ENCODE results near the gene NUBPL. TPM values are rescaled to one million over a fixed set of nuclear protein-coding genes. Genes with fewer than 3 reads are reported as not detected.
"Not testable (repeated sequence)": the region's sequence is repeated elsewhere in the genome, so short reads cannot be mapped to it uniquely, and the experiment has no call there.

The NUBPL gene
- total RNA-seq, 1 experiment from 2014 or later: 50.2 TPM

- H2AFZ ChIP-seq (ENCODE audit: low read length); H3K36me3 ChIP-seq (ENCODE audit: insufficient read depth, low read length); DNase-seq; H3K9ac ChIP-seq (ENCODE audit: low read length); H3K9me2 ChIP-seq (replicated peaks; ENCODE audit: insufficient read depth, low read length); H4K20me1 ChIP-seq (ENCODE audit: insufficient read depth, low read depth, low read length); H3K79me2 ChIP-seq (ENCODE audit: low read length); H3K4me3 ChIP-seq (ENCODE audit: low read length); H3K27me3 ChIP-seq (ENCODE audit: low read length); H3K9me3 ChIP-seq (ENCODE audit: low read length); H3K27ac ChIP-seq (ENCODE audit: low read length); H3K4me2 ChIP-seq (ENCODE audit: low read depth, low read length, poor library complexity, severe bottlenecking): not testable (repeated sequence)
- peaks cover 11% of the 10 kb centered on the region for H3K4me1 ChIP-seq (ENCODE audit: low read length)
Measured at GRCh38 chr14:31868096-31868495, 306.9 kb downstream of the NUBPL start.

DNA sequence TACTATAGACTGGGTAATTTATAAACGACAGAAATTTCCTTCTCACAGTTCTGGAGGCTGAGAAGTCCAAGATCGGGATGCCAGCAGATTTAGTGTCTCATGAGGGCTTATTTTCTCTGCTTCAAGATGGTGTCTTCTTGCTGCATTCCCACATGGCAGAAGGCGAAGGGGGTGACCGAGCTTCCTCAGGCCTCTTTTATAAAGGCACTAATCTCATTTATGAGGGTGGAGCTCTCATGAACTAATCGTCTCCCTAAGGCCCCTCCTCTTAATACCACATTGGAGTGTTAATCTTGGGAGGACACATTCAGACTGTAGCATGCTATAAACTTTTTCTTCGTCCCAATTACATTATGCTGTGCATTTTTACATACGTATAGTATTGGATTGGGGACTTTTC is 315.5 kb downstream of the NUBPL start:
- Histone ChIP-seq H3K4me3 (ENCODE audit: low read length) (no peak overlapping the region), H3K36me3 (ENCODE audit: insufficient read depth, low read length) (no peaks in the 10 kb centered on the region), H3K27me3 (ENCODE audit: low read length) (no peaks in the 10 kb centered on the region), H3K9me3 (ENCODE audit: low read length) (no peaks in the 10 kb centered on the region), H3K27ac (ENCODE audit: low read length) (no peak overlapping the region), H3K79me2 (ENCODE audit: low read length) (no peaks in the 10 kb centered on the region), H4K20me1 (ENCODE audit: insufficient read depth, low read depth, low read length) (no peaks in the 10 kb centered on the region), H3K4me1 (ENCODE audit: low read length) (peaks cover 8% of the 10 kb centered on the region), H3K9ac (ENCODE audit: low read length) (no peak overlapping the region), H2AFZ (ENCODE audit: low read length) (no peak overlapping the region), H3K4me2 (ENCODE audit: low read depth, low read length, poor library complexity, severe bottlenecking) (no peak overlapping the region), H3K9me2 (replicated peaks; ENCODE audit: insufficient read depth, low read length) (no peaks in the 10 kb centered on the region)
- no peak for DNase-seq

- H2AFZ ChIP-seq (ENCODE audit: low read length): no peak overlapping the region
- H3K9me2 ChIP-seq (replicated peaks; ENCODE audit: insufficient read depth, low read length): no peaks in the 10 kb centered on the region
- no peaks in the 10 kb centered on the region for H3K79me2 ChIP-seq (ENCODE audit: low read length)
- H3K9ac ChIP-seq (ENCODE audit: low read length): no peak overlapping the region
- H3K9me3 ChIP-seq (ENCODE audit: low read length): no peaks in the 10 kb centered on the region
- H3K4me3 ChIP-seq (ENCODE audit: low read length): no peak overlapping the region
- no peaks in the 10 kb centered on the region for H4K20me1 ChIP-seq (ENCODE audit: insufficient read depth, low read depth, low read length)
- H3K4me1 ChIP-seq (ENCODE audit: low read length): peaks cover 2% of the 10 kb centered on the region
- no peak overlapping the region for H3K4me2 ChIP-seq (ENCODE audit: low read depth, low read length, poor library complexity, severe bottlenecking)
- DNase-seq: no peak
- no peak overlapping the region for H3K27ac ChIP-seq (ENCODE audit: low read length)
- no peaks in the 10 kb centered on the region for H3K36me3 ChIP-seq (ENCODE audit: insufficient read depth, low read length)
- H3K27me3 ChIP-seq (ENCODE audit: low read length): no peaks in the 10 kb centered on the region
Measured at GRCh38 chr14:31877255-31877798, 316.1 kb downstream of the NUBPL start.

GRCh38 chr14:31879661-31880348 is 318.6 kb downstream of the NUBPL start:
- no peaks in the 10 kb centered on the region for H3K27me3 ChIP-seq (ENCODE audit: low read length)
- H3K9me3 ChIP-seq (ENCODE audit: low read length): no peaks in the 10 kb centered on the region
- no peaks in the 10 kb centered on the region for H3K9me2 ChIP-seq (replicated peaks; ENCODE audit: insufficient read depth, low read length)
- H3K79me2 ChIP-seq (ENCODE audit: low read length): no peaks in the 10 kb centered on the region
- no peak overlapping the region for H2AFZ ChIP-seq (ENCODE audit: low read length)
- no peak overlapping the region for H3K4me3 ChIP-seq (ENCODE audit: low read length)
- H3K9ac ChIP-seq (ENCODE audit: low read length): no peak overlapping the region
- no peak overlapping the region for H3K4me2 ChIP-seq (ENCODE audit: low read depth, low read length, poor library complexity, severe bottlenecking)
- no peak for DNase-seq
- no peak overlapping the region for H3K27ac ChIP-seq (ENCODE audit: low read length)
- no peaks in the 10 kb centered on the region for H3K4me1 ChIP-seq (ENCODE audit: low read length)
- H4K20me1 ChIP-seq (ENCODE audit: insufficient read depth, low read depth, low read length): no peaks in the 10 kb centered on the region
- no peaks in the 10 kb centered on the region for H3K36me3 ChIP-seq (ENCODE audit: insufficient read depth, low read length)

DNA sequence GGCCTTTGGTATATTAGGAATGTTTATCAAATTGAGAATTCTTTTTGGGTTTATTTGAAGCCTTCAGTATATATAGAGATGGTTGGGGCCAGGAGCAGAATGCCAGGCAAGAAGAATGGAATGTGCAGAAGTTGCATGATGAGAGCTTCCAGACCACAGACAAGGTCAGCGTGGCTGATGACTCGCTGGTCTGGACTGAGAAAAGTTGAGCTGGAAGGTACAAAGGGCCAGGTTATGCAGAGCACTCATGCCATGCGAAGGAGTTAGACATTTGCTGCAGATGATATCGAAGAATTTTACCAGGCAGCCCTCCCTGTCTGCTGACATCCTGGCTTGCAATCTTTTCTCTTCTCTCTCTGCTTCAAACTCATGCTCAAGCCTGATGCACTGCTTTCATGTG is 319.7 kb downstream of the NUBPL start:
- no peak overlapping the region for H3K4me2 ChIP-seq (ENCODE audit: low read depth, low read length, poor library complexity, severe bottlenecking)
- no peaks in the 10 kb centered on the region for H3K79me2 ChIP-seq (ENCODE audit: low read length)
- no peak overlapping the region for H3K27ac ChIP-seq (ENCODE audit: low read length)
- no peak for DNase-seq
- no peak overlapping the region for H2AFZ ChIP-seq (ENCODE audit: low read length)
- H3K4me1 ChIP-seq (ENCODE audit: low read length): no peaks in the 10 kb centered on the region
- no peaks in the 10 kb centered on the region for H3K27me3 ChIP-seq (ENCODE audit: low read length)
- H3K9me3 ChIP-seq (ENCODE audit: low read length): no peaks in the 10 kb centered on the region
- no peaks in the 10 kb centered on the region for H4K20me1 ChIP-seq (ENCODE audit: insufficient read depth, low read depth, low read length)
- H3K4me3 ChIP-seq (ENCODE audit: low read length): no peak overlapping the region
- no peaks in the 10 kb centered on the region for H3K9me2 ChIP-seq (replicated peaks; ENCODE audit: insufficient read depth, low read length)
- no peaks in the 10 kb centered on the region for H3K36me3 ChIP-seq (ENCODE audit: insufficient read depth, low read length)
- H3K9ac ChIP-seq (ENCODE audit: low read length): no peak overlapping the region

DNA sequence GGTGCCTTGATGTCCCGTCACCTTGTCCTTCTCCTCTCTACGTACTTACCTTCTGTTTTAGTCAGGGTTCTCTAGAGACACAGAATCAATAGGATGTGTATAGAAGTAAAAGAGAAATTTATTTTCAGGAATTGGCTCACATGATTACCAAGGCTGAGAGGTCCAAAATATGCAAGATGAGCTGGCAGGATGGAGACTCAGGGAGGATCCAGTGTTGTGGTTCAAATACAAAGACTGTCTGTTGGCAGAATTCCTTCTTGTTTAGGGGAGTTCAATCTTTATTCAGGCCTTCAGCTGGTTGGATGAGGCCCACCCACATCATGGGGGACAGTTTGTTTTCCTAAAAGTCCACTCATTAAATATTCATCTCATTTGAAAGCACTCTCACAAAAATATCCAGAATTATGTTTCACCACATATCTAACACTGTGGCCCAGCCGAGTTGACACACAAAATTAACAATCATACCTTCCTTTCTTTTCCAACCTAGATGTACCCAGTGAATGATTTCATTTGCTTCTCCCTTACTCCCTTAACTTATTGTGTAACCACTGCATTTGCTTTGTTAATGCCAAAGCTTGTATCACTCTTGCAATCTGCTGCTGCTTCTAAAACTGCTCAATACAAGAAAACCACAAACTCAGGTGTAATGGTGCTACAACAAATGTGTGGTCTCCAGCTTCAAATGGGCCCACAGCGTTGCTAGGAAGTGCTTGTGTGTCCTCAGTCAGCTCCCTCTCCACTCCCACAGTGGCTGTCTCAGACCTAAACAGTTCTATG is 320.5 kb downstream of the NUBPL start:
- Histone ChIP-seq H3K9me3 (ENCODE audit: low read length) (no peaks in the 10 kb centered on the region), H3K9ac (ENCODE audit: low read length) (no peak overlapping the region), H3K36me3 (ENCODE audit: insufficient read depth, low read length) (no peaks in the 10 kb centered on the region), H3K4me1 (ENCODE audit: low read length) (peaks cover 7% of the 10 kb centered on the region), H2AFZ (ENCODE audit: low read length) (no peak overlapping the region), H3K9me2 (replicated peaks; ENCODE audit: insufficient read depth, low read length) (no peaks in the 10 kb centered on the region), H3K79me2 (ENCODE audit: low read length) (no peaks in the 10 kb centered on the region), H3K4me3 (ENCODE audit: low read length) (no peak overlapping the region), H3K27me3 (ENCODE audit: low read length) (no peaks in the 10 kb centered on the region), H3K4me2 (ENCODE audit: low read depth, low read length, poor library complexity, severe bottlenecking) (no peak overlapping the region), H3K27ac (ENCODE audit: low read length) (no peak overlapping the region), H4K20me1 (ENCODE audit: insufficient read depth, low read depth, low read length) (no peaks in the 10 kb centered on the region)
- DNase-seq: no peak

DNA sequence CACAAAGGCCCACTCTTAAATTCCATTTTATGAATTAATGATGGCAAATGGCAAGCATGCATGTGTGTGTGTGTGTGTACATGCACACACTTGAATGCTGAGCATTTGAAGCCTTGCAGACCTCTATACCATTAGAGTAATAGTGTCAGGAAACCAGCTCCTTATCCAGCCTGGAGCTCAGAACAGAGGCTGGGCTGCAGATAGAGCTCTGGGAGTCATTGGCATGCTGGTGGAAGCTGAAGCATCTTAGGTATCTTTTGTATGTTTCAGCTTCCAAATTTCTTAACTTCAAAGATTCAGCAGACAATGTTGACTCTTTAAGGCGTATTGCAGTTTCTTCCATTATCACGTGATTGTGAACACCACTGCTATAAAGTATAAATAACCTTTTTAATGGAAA is 323.0 kb downstream of the NUBPL start:
- Histone ChIP-seq H3K36me3 (ENCODE audit: insufficient read depth, low read length) (no peaks in the 10 kb centered on the region), H3K4me1 (ENCODE audit: low read length) (peaks cover 17% of the 10 kb centered on the region), H3K79me2 (ENCODE audit: low read length) (no peaks in the 10 kb centered on the region), H2AFZ (ENCODE audit: low read length) (no peak overlapping the region), H3K27ac (ENCODE audit: low read length) (no peak overlapping the region), H3K4me2 (ENCODE audit: low read depth, low read length, poor library complexity, severe bottlenecking) (no peak overlapping the region), H3K9ac (ENCODE audit: low read length) (no peak overlapping the region), H4K20me1 (ENCODE audit: insufficient read depth, low read depth, low read length) (no peaks in the 10 kb centered on the region), H3K27me3 (ENCODE audit: low read length) (no peaks in the 10 kb centered on the region), H3K9me3 (ENCODE audit: low read length) (no peaks in the 10 kb centered on the region), H3K4me3 (ENCODE audit: low read length) (no peak overlapping the region), H3K9me2 (replicated peaks; ENCODE audit: insufficient read depth, low read length) (no peaks in the 10 kb centered on the region)
- DNase-seq: no peak

DNA sequence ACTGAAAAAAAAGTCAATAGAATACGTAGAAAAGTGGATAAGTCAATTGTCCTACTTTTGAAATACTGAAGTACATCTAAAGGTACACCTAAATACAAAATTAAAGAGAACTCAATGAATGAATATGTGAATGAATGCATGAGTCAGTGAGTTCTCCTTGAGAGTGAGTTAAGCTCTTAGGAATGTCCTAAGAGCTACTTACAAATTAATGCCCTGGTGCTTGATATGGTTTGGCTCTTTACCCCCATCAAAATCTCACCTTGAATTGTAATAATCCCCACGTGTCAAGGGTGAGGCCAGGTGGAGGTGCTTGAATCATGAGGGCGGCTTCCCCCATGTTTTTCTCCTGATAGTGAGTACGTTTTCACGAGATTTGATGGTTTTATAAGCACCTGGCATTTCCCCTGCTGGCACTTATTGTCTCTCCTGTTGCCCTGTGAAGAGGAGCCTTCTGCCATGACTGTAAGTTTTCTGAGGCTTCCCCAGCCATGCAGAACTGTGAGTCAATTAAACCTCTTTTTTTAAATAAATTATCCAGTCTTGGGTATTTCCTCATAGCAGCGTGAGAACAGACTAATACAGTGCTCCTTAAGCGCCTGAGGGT is 323.7 kb downstream of the NUBPL start:
- no peak overlapping the region for H3K4me3 ChIP-seq (ENCODE audit: low read length)
- H3K36me3 ChIP-seq (ENCODE audit: insufficient read depth, low read length): no peaks in the 10 kb centered on the region
- H3K9me3 ChIP-seq (ENCODE audit: low read length): no peaks in the 10 kb centered on the region
- peaks cover 17% of the 10 kb centered on the region for H3K4me1 ChIP-seq (ENCODE audit: low read length)
- H3K9ac ChIP-seq (ENCODE audit: low read length): no peak overlapping the region
- no peaks in the 10 kb centered on the region for H3K27me3 ChIP-seq (ENCODE audit: low read length)
- no peaks in the 10 kb centered on the region for H3K79me2 ChIP-seq (ENCODE audit: low read length)
- DNase-seq: no peak
- no peak overlapping the region for H3K27ac ChIP-seq (ENCODE audit: low read length)
- no peak overlapping the region for H3K4me2 ChIP-seq (ENCODE audit: low read depth, low read length, poor library complexity, severe bottlenecking)
- H4K20me1 ChIP-seq (ENCODE audit: insufficient read depth, low read depth, low read length): no peaks in the 10 kb centered on the region
- H2AFZ ChIP-seq (ENCODE audit: low read length): no peak overlapping the region
- no peaks in the 10 kb centered on the region for H3K9me2 ChIP-seq (replicated peaks; ENCODE audit: insufficient read depth, low read length)
